ENCODE data around the gene FSTL5. TPM values are rescaled to one million over a fixed set of nuclear protein-coding genes. Genes with fewer than 3 reads are reported as not detected.

Gene FSTL5
- total RNA-seq, 1 experiment from 2014 or later = not detected

GRCh38 chr4:161850631-161851030 lies 313.2 kb downstream of the FSTL5 start:
- Mint-ChIP-seq H3K36me3 (ENCODE audit: insufficient read depth in 1 of 3, low read depth in 3 of 3) (peaks cover 3 to 9% (median 3%) of the 10 kb centered on the region in 3 experiments; a peak in 4 of 7 replicates), H3K9me3 (peaks cover 4 to 10% of the 10 kb centered on the region in 2 experiments; a peak in 4 of 5 replicates), H3K4me3 (no peak overlapping the region), H3K4me1 (no peaks in the 10 kb centered on the region), H3K27ac (no peak overlapping the region), H3K27me3 (ENCODE audit: low read depth) (no peaks in the 10 kb centered on the region)
- Histone ChIP-seq H2BK120ac (ENCODE audit: low read depth, low read length, poor library complexity, severe bottlenecking) (no peak overlapping the region), H4K5ac (ENCODE audit: insufficient read length, low read depth, low read length) (no peak overlapping the region), H3K4me1 (ENCODE audit: insufficient read depth, low read length) (no peaks in the 10 kb centered on the region), H3K9me3 (ENCODE audit: control insufficient read depth, low read depth, low read length) (no peaks in the 10 kb centered on the region), H3K18ac (ENCODE audit: insufficient read length, low read depth, low read length) (no peak overlapping the region), H4K8ac (replicated peaks; ENCODE audit: insufficient read length, low read depth, low read length) (no peak overlapping the region), H3K4me2 (ENCODE audit: insufficient read depth, insufficient read length, low read length) (no peak overlapping the region), H4K20me1 (ENCODE audit: control insufficient read depth, insufficient read depth, insufficient read length) (no peaks in the 10 kb centered on the region), H3K27ac (ENCODE audit: insufficient read length, low read depth, low read length) (no peak overlapping the region), H3K9ac (ENCODE audit: extremely low read depth, insufficient read length, low read length) (no peak overlapping the region), H2BK12ac (ENCODE audit: insufficient read length, low read depth, low read length) (no peak overlapping the region), H3K56ac (ENCODE audit: insufficient read length, low read depth, low read length) (no peak overlapping the region), H3K23ac (ENCODE audit: insufficient read length, low read depth, low read length) (no peak overlapping the region), H3T11ph (ENCODE audit: low read length) (no peak overlapping the region), H3K27me3 (ENCODE audit: insufficient read depth, low read length) (no peaks in the 10 kb centered on the region), H2BK15ac (ENCODE audit: low read depth, low read length) (no peak overlapping the region), H3K79me2 (ENCODE audit: insufficient read depth, low read length) (no peaks in the 10 kb centered on the region), H3K14ac (ENCODE audit: insufficient read depth, low read length) (no peak overlapping the region), H3K23me2 (ENCODE audit: insufficient read length, low read depth, low read length, poor library complexity, severe bottlenecking) (no peaks in the 10 kb centered on the region), H2BK5ac (ENCODE audit: insufficient read length, low read length) (no peak overlapping the region), H2AFZ (ENCODE audit: low read length) (no peak overlapping the region), H4K91ac (ENCODE audit: insufficient read length, low read depth, low read length) (no peak overlapping the region), H3K4ac (ENCODE audit: low read depth, low read length) (no peak overlapping the region), H2AK5ac (ENCODE audit: insufficient read length, low read length) (no peak overlapping the region), H2BK20ac (ENCODE audit: low read depth, low read length, poor library complexity, severe bottlenecking) (no peak overlapping the region), H3K79me1 (ENCODE audit: insufficient read depth, low read depth, low read length, poor library complexity, severe bottlenecking) (no peaks in the 10 kb centered on the region)
- no peak for DNase-seq
- TF ChIP-seq CTCF (conservative IDR thresholded peaks at IDR 0.05) = no peak
- no CpG with 5 or more reads among the region's 1 CpG for WGBS (ENCODE audit: extremely low coverage, insufficient read length, low lambda C conversion rate)

All from H9 (cell line).